COLO668 (cell line): ENCODE data around the gene PRSS57.
"Not testable (repeated sequence)": the region's sequence is repeated elsewhere in the genome, so short reads cannot be mapped to it uniquely, and the experiment has no call there.

Experiments
- DNase-seq: peaks from one replicate; lab custom pipeline; 2025; ENCODE audit not compliant: unreplicated experiment; lab: John Stamatoyannopoulos, UW

Gene PRSS57

DNA sequence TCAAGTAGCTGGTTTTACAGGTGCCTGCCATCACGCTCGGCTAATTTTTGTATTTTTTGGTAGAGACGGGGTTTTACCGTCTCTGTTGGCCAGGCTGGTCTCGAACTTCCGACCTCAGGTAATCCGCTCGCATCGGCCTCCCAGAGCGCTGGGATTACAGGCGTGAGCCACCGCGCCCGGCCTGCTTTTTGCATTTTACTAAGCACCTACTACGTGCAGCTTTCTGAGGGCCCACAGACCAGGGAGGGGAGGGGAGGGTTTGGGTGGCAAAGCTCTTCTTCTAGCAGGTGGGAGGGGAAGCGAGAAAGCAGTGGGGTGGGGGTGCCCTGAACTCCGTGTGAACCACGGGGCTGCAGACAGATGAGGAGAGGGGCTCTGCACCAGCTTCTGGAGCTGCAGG lies 28.5 kb upstream of the PRSS57 start:
- DNase-seq = no peak

GRCh38 chr19:723247-723646 lies 28.0 kb upstream of the PRSS57 start:
- no peak for DNase-seq

DNA sequence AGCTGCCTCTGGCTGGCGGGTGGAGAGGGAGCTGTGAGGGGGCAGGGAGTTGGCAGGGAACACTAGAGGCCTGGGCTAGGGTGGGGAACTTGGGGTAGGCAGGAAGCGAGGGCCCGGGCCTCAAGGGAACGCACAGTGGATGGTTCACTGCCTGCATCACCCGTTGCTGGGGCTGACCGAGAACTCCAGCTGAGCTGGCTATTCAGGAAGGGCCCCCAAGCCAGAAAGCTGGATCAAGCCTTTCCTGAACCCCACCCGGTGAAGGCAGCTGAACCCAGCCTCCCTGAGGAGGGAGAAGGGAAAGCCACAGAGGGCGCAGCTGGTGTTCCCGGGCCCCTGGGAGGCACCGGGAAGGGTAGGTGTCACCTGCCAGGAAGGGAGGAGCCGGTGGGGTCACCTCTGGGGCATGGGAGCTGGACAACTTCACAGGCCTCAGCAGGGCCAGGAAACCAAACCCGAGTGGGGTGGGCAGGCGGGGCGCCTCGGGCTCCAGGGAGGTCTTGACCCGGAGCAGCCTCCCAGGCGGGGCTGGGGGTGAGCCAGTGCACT lies 27.4 kb upstream of the PRSS57 start:
- no peak for DNase-seq

GRCh38 chr19:720345-721160 lies 25.3 kb upstream of the PRSS57 start:
- no peak for DNase-seq

GRCh38 chr19:719636-720344 lies 24.5 kb upstream of the PRSS57 start:
- no peak for DNase-seq

DNA sequence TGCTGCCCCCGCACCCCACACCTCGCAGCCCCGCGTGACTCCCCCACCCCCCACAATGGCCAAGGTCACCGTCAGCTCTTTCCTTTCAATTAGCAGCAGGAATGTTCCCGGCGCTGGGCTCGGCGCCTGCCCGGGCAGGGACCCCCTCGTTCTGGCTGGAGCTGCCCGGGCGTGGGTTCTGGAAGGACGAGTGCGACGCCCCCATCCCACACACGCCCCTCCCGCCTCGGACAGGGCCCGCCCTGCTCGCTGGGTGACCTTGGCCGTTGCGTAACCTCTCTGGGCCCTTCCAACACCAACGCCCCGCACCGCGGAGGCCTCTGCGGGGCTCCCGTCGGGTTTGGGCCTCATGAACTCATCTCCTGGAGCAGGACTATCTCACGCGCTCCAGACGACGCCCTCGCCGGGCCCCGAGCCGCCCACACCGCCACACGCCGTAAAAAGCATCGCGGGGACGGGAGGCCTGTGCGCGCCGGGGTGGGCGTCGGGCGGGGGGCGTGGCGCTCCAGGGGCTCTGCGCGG lies 23.8 kb upstream of the PRSS57 start:
- DNase-seq = no peak

- no peak for DNase-seq
Measured at GRCh38 chr19:718251-718951, 23.1 kb upstream of the PRSS57 start.

DNA sequence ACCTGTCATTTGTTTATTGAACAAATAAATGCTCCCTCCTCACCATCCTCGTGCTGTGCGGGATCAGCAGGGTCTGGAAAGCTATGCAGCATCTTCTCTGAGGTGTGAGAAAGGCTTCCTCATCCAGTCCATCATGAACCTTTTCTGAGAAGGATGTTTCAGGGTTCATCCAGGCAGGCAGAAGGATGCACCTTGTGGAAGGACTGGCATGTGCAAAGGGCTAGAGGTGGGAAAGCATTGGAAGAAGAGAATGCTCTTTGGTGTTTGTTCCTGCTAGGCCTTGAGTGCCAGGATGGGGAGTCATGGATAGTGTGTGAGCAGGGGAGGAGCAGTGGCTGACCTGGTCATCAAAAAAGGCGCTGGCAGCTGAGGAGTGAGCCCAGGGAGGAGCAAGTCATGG lies 20.1 kb upstream of the PRSS57 start:
- no peak for DNase-seq

DNA sequence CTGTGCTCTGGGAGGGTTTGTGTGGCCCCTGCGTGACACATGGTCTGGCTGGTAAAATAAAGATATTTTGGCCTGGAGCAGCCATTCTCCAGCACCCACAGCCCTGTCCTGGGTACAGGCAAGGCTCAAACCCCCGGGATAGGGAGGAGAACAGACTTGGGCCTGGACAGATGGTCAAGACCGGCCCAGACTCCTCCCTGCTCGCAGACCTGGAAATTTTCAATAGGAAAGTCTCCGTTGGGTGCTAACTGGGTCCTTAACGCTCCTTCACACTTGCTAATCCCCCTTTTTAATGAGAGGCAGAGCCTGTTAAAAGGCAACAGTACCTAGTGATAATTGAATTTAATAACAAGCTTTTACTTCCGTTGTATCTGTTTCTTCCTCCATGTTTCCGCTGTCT lies 16.0 kb upstream of the PRSS57 start:
- DNase-seq = no peak

DNA sequence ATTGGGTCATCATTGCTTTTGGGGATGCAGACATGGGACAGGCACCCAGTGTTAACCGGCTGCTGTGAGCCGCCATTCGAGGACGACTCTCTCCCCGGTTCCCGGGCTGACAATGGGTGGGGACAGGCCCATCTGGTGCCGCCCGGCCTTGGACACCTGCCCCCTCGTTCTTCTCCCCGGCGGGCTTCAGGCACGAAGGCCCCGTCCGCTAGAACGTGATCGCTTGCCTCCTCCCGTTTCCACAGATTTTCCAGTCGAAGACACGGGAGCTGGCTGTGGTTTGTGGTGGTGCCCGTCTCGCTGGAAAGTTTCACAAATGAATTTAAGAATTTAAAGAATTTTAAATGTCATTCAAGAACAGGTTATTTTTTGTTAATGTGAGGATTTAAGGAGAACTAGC lies 15.5 kb upstream of the PRSS57 start:
- no peak for DNase-seq

DNA sequence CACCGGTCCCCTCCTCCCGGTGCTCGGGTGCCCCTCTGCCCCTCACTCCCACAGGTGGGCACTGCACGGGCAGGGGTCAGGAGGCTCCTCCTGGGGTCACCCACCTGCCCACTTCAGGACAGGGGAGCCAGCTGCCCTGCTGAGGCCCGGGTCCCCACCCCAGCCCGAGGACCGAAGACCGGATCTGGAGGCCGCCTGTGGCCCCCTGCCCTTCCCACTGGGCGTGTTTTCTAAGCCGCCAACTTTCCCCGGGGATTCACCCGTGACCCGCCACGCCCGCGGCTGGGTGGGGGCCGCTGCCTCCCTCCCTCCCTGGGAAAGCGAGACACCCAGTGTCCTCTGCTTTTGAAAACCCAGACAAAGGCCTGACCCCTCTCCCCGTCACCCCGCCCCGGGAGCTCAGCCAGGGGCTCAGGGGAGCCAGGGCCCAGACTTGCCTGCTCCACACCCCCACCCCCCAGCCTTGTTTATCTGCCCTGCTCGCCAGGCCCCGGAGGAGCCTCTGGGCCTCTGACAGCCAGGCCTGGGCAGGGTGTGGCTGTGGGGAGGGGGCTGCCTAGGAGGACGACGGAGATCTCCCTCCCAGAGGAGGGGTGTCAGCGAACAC lies 14.8 kb upstream of the PRSS57 start:
- DNase-seq = no peak

GRCh38 chr19:709196-709964 lies 14.1 kb upstream of the PRSS57 start:
- no peak for DNase-seq

GRCh38 chr19:708154-709143 lies 13.2 kb upstream of the PRSS57 start, which contains the start of gene PALM:
PALM (plus strand) TSS chr19:708935; CDS start chr19:709147, 212 bp downstream.
- DNase-seq = no peak

GRCh38 chr19:704447-704741 lies 9.1 kb upstream of the PRSS57 start:
- no peak for DNase-seq

- DNase-seq = peak; percentile 24
Measured at GRCh38 chr19:703651-704446, 8.6 kb upstream of the PRSS57 start.

GRCh38 chr19:703329-703650 lies 8.0 kb upstream of the PRSS57 start:
- no peak for DNase-seq

- DNase-seq = not testable (repeated sequence)
Measured at GRCh38 chr19:702847-703246, 7.6 kb upstream of the PRSS57 start.

GRCh38 chr19:699885-700284 lies 4.6 kb upstream of the PRSS57 start:
- DNase-seq = not testable (repeated sequence)
